ENCODE measurements around the gene DNMT3B. TPM values are rescaled to one million over a fixed set of nuclear protein-coding genes. Genes with fewer than 3 reads are reported as not detected.
A peak's percentile ranks its signal among the peaks of the same experiment; 100 is the strongest.

DNMT3B gene
- total and polyA plus RNA-seq, 4 donors: 0.31 to 3.1 (median 0.90) TPM

DNA sequence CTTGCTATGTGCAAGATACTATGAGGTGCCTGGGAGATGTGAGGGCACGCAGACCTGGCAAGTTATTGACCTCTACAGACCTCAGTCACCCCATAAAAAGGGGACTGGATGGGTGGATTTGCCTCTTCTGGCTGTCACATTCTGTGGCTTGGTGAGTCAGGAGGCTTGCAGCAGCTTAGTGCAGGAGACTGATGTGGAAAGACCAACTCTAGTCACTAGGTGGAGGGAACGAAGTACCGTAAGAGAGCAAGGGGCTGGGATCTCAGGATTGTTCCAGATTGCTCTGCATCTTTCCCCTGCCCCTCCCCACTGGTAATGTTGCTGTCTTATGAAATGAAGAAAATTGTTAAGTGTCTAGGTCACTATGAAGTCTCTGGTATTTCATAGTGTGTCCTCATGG lies 60.9 kb downstream of the DNMT3B start:
- H3K9ac ChIP-seq (ENCODE audit: insufficient read depth in 1 of 2, low read length in 2 of 2): no peak overlapping the region
- peak in 2 of 3 donors; percentile 10 to 34 for DNase-seq

DNA sequence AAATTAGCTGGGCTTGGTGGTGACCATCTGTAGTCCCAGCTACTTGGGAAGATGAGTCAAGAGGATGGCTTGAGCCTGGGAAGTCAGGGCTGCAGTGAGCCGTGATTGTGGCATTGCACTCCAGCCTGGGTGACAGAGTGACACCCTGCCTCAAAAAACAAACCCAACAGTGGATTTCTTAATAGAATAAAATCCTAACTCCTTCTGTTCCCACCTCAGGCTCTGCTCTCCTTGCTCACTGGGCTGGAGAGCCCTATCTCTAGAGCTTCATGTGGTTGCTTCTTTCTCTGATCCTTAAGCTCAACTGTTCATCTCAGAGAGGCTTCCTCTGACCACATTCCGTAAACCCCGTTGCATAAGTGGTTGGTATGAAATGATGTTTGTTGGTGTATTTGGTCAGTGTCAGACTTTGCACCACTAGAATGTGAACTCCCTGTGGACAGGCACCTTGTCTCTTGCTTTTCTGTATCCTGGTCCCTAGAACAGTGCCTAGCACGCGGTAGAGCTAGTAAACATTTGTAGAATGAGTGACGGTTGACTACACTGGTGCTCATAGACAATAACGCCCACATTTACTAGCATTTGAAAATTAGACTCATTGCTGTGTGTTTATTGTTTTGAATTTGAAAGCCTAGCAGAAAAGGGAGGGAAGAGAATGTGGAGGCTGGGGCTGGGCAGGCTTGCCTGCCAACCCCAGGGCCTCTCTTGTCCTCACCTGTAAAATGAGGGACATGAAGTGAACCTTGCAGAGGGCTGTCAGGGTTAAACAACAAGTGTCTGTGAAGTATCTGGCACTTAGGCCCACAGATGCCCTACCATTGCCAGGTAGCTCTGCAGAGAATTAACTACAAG lies 61.8 kb downstream of the DNMT3B start:
- DNase-seq (no peak), ATAC-seq (ENCODE audit: insufficient read depth, low FRiP score) (no peak)
- Histone ChIP-seq H3K9me3 (ENCODE audit: control insufficient read depth in 4 of 4, insufficient read depth in 3 of 4, low read length in 3 of 4) (no peaks in the 10 kb centered on the region), H3K4me3 (no peak overlapping the region), H3K4me1 (ENCODE audit: control insufficient read depth in 5 of 5, insufficient read depth in 5 of 5, low read length in 5 of 5) (peaks cover 0 to 20% (median 11%) of the 10 kb centered on the region in 5 donors), H3K9ac (ENCODE audit: insufficient read depth in 1 of 2, low read length in 2 of 2) (no peak overlapping the region), H3K27me3 (ENCODE audit: control insufficient read depth in 3 of 3, insufficient read depth in 3 of 3, low read length in 2 of 3) (no peaks in the 10 kb centered on the region), H3K27ac (ENCODE audit: low read depth in 1 of 2, low read length in 1 of 2) (peak overlapping the region in 1 of 2 donors; percentile 18), H3K36me3 (ENCODE audit: control insufficient read depth in 4 of 4, insufficient read depth in 4 of 4, low read length in 4 of 4) (peaks cover 4 to 10% (median 9%) of the 10 kb centered on the region in 4 donors)
- TF ChIP-seq, protein P1, sequence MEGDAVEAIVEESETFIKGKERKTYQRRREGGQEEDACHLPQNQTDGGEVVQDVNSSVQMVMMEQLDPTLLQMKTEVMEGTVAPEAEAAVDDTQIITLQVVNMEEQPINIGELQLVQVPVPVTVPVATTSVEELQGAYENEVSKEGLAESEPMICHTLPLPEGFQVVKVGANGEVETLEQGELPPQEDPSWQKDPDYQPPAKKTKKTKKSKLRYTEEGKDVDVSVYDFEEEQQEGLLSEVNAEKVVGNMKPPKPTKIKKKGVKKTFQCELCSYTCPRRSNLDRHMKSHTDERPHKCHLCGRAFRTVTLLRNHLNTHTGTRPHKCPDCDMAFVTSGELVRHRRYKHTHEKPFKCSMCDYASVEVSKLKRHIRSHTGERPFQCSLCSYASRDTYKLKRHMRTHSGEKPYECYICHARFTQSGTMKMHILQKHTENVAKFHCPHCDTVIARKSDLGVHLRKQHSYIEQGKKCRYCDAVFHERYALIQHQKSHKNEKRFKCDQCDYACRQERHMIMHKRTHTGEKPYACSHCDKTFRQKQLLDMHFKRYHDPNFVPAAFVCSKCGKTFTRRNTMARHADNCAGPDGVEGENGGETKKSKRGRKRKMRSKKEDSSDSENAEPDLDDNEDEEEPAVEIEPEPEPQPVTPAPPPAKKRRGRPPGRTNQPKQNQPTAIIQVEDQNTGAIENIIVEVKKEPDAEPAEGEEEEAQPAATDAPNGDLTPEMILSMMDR (IDR thresholded peaks at IDR 0.05; ENCODE audit: control extremely low read depth, extremely low read depth): no peak
- WGBS, 2 donors: 71 to 82% methylated on average over 7 of the region's 7 CpGs

More for the DNA sequence above, 60.9 kb downstream of the DNMT3B start:
- no peak for ATAC-seq (ENCODE audit: insufficient read depth, low FRiP score)
- Histone ChIP-seq H3K4me3 (no peak overlapping the region), H3K27ac (ENCODE audit: low read depth in 1 of 2, low read length in 1 of 2) (peak overlapping the region in 1 of 2 donors; percentile 20), H3K9me3 (ENCODE audit: control insufficient read depth in 4 of 4, insufficient read depth in 3 of 4, low read length in 3 of 4) (no peaks in the 10 kb centered on the region), H3K4me1 (ENCODE audit: control insufficient read depth in 5 of 5, insufficient read depth in 5 of 5, low read length in 5 of 5) (peaks cover 0 to 20% (median 11%) of the 10 kb centered on the region in 5 donors), H3K27me3 (ENCODE audit: control insufficient read depth in 3 of 3, insufficient read depth in 3 of 3, low read length in 2 of 3) (no peaks in the 10 kb centered on the region), H3K36me3 (ENCODE audit: control insufficient read depth in 4 of 4, insufficient read depth in 4 of 4, low read length in 4 of 4) (peaks cover 4 to 5% (median 5%) of the 10 kb centered on the region in 4 donors)
- TF ChIP-seq, protein P1 (IDR thresholded peaks at IDR 0.05; ENCODE audit: control extremely low read depth, extremely low read depth): no peak
- WGBS, 2 donors: 54 to 71% methylated on average over 3 of the region's 3 CpGs

DNA sequence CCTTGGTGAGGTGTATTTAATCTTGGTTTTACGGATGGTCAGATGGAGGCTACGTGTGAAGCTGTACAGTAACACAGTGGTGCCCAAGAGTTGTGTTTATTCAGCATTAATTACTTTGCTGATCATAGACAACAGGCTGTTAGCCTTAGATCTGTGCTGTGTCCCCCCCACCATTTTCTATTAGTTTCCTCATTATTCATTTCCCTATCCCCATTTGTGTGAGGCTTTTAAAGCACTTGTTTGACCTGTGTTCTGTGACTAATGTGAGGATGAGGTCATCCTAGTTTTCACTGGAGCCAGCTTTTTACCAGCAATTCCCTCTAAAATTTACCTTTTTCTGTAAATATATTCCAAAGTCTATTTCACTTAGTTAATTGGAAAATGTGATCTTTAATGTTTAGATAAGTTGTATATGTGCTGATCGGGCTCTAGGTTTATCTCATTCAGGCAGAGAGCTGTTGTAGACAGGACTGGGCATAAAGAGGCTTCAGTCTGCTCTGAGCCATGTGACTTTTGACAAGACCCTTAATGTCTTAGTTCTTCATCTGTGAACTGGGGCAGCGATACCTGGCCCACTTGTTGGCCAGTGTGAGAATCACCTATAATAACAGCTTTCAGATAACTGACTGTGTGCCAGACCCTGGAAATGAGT lies 66.0 kb downstream of the DNMT3B start:
- Histone ChIP-seq H3K4me3 (no peak overlapping the region), H3K4me1 (ENCODE audit: control insufficient read depth in 5 of 5, insufficient read depth in 5 of 5, low read length in 5 of 5) (peaks cover 0 to 11% (median 3%) of the 10 kb centered on the region in 5 donors), H3K9me3 (ENCODE audit: control insufficient read depth in 4 of 4, insufficient read depth in 3 of 4, low read length in 3 of 4) (no peaks in the 10 kb centered on the region), H3K9ac (ENCODE audit: insufficient read depth in 1 of 2, low read length in 2 of 2) (no peak overlapping the region), H3K27ac (ENCODE audit: low read depth in 1 of 2, low read length in 1 of 2) (no peak overlapping the region), H3K36me3 (ENCODE audit: control insufficient read depth in 4 of 4, insufficient read depth in 4 of 4, low read length in 4 of 4) (peaks cover 7 to 14% (median 10%) of the 10 kb centered on the region in 4 donors), H3K27me3 (ENCODE audit: control insufficient read depth in 3 of 3, insufficient read depth in 3 of 3, low read length in 2 of 3) (no peaks in the 10 kb centered on the region)
- DNase-seq (no peak), ATAC-seq (ENCODE audit: insufficient read depth, low FRiP score) (no peak)
- TF ChIP-seq, protein P1 (IDR thresholded peaks at IDR 0.05; ENCODE audit: control extremely low read depth, extremely low read depth): no peak
- 95 to 98% methylated on average over 4 of the region's 4 CpGs for WGBS, 2 donors
